NB4 (cell line): ENCODE measurements around the gene TADA2B.

Experiments
- CTCF ChIP-seq: IDR thresholded peaks from one replicate; pipeline ENCODE4 v1.5.1; 2012; ENCODE audit warnings: low read depth, low read length
- MAX ChIP-seq: IDR thresholded peaks from 2 replicates; pipeline ENCODE4 v1.6.1; 2011; ENCODE audit warnings: low read depth, low read length
- MYC ChIP-seq: IDR thresholded peaks from 2 replicates; pipeline ENCODE4 v1.6.1; 2011; ENCODE audit warnings: low read depth, low read length

- TF ChIP-seq CTCF (no peak), MAX (no peak), MYC (no peak)
Observed at GRCh38 chr4:7016512-7016911, 26.7 kb upstream of the TADA2B start.
